VCaP (cell line): ENCODE results near the gene PLAAT1.

Experiments used
- H3K27ac ChIP-seq: fragments of 450-650 bp; 2 replicates; pipeline ENCODE4 v1.5.1; 2017
- CTCF ChIP-seq: fragments of 450-650 bp; conservative IDR thresholded peaks from 2 replicates; pipeline ENCODE4 v1.5.1; 2017; ENCODE audit warnings: mild to moderate bottlenecking, moderate library complexity

Gene PLAAT1

GRCh38 chr3:193253986-193254660 is 13.1 kb downstream of the PLAAT1 start:
- no peak overlapping the region for H3K27ac ChIP-seq
- TF ChIP-seq CTCF, result no peak

- no peak overlapping the region for H3K27ac ChIP-seq
- no peak for TF ChIP-seq CTCF
These were observed 20.9 kb downstream of the PLAAT1 start for GRCh38 chr3:193261970-193262369.

- peak; percentile 74 for TF ChIP-seq CTCF
- no peak overlapping the region for H3K27ac ChIP-seq
These were observed 21.7 kb downstream of the PLAAT1 start for GRCh38 chr3:193262707-193263106.

- no peak for TF ChIP-seq CTCF
- no peak overlapping the region for H3K27ac ChIP-seq
These were observed 28.5 kb downstream of the PLAAT1 start for GRCh38 chr3:193269343-193270028.

- H3K27ac ChIP-seq, result no peak overlapping the region
- no peak for TF ChIP-seq CTCF
These were observed 29.4 kb downstream of the PLAAT1 start for GRCh38 chr3:193270451-193270850.

- H3K27ac ChIP-seq, result no peak overlapping the region
- no peak for TF ChIP-seq CTCF
These were observed 30.2 kb downstream of the PLAAT1 start for GRCh38 chr3:193271101-193271840.

- H3K27ac ChIP-seq, result no peak overlapping the region
These were observed 51.4 kb downstream of the PLAAT1 start for GRCh38 chr3:193292386-193292785.

More at GRCh38 chr3:193292386-193292785, 51.4 kb downstream of the PLAAT1 start:
- TF ChIP-seq CTCF, result no peak
